GM23338 (cell line): ENCODE data around the gene AQP5.

Experiments
- CREB1 ChIP-seq: fragments of 250-450 bp; sonication (Bioruptor Pico); IDR thresholded peaks from 2 replicates; pipeline ENCODE4 v1.5.0; 2020; ENCODE audit warnings: low read depth, mild to moderate bottlenecking, moderate library complexity
- CTCF ChIP-seq, 2 experiments: fragments of 200-600 bp in 1 of 2; sonication (generic) in 1 of 2; conservative IDR thresholded peaks; 2 replicates each; pipeline versions ENCODE4 v1.5.1 to v1.6.1; 2016 to 2017; ENCODE audit warnings: antibody characterized with exemption in 2 of 2, low read depth in 2 of 2, mild to moderate bottlenecking in 2 of 2, moderate library complexity in 1 of 2
- ETS1 ChIP-seq: IDR thresholded peaks from 2 replicates; pipeline ENCODE4 v1.6.1; 2016; ENCODE audit warnings: antibody characterized with exemption
- EZH2 ChIP-seq: fragments of 200-600 bp; sonication (generic); IDR thresholded peaks from one replicate; pipeline ENCODE4 v1.8.0; 2017; ENCODE audit warnings: antibody characterized with exemption, mild to moderate bottlenecking, low read depth; ENCODE audit not compliant: unreplicated experiment
- EZH2phosphoT487 ChIP-seq: fragments of 200-600 bp; sonication (generic); IDR thresholded peaks from one replicate; pipeline ENCODE4 v1.8.1; 2018; ENCODE audit warnings: antibody characterized with exemption; ENCODE audit not compliant: unreplicated experiment
- JUNB ChIP-seq: IDR thresholded peaks from one replicate; pipeline ENCODE4 v1.6.1; 2016; ENCODE audit warnings: antibody characterized with exemption; ENCODE audit not compliant: unreplicated experiment
- NANOG ChIP-seq: IDR thresholded peaks from 2 replicates; pipeline ENCODE4 v1.6.1; 2016; ENCODE audit warnings: antibody characterized with exemption, borderline replicate concordance
- POLR2AphosphoS5 ChIP-seq: IDR thresholded peaks from 2 replicates; pipeline ENCODE4 v1.6.1; 2016; ENCODE audit warnings: antibody characterized with exemption, low read depth
- REST ChIP-seq: IDR thresholded peaks from one replicate; pipeline ENCODE4 v1.6.1; 2018; ENCODE audit warnings: antibody characterized with exemption; ENCODE audit not compliant: unreplicated experiment
- ZNF114 ChIP-seq: fragments of 250-450 bp; sonication (Bioruptor Pico); IDR thresholded peaks from 2 replicates; pipeline ENCODE4 v1.5.0; 2020; ENCODE audit warnings: mild to moderate bottlenecking, moderate library complexity
- ZNF331 ChIP-seq: fragments of 250-450 bp; sonication (Bioruptor Pico); IDR thresholded peaks from 2 replicates; pipeline ENCODE4 v1.5.0; 2020; ENCODE audit warnings: low read depth, mild to moderate bottlenecking, moderate library complexity
- TF ChIP-seq, protein P1 (sequence below): fragments of 250-450 bp; sonication (Bioruptor Pico); IDR thresholded peaks from 2 replicates; pipeline ENCODE4 v1.5.0; 2020; ENCODE audit warnings: mild to moderate bottlenecking, moderate library complexity

DNA sequence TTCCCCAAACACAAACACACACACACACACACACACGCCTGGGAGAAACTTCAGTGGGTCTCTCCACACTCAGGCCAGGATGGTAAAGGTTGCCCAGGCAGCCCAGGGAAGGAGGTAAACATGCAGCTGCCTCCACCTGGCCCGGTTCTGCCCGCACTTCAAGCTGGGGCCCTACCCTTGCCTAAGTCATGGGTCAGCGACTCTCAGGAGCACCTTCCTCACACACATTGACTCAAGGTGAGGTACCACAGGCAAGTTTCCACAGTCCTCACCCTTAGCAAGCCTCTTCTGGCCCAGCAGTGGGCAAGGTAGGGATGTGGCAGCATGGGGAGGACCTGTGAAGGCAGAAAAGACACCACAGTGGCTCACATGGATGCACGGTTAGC, 43.9 kb upstream of the AQP5 start:
- TF ChIP-seq CTCF (conservative IDR thresholded peaks at IDR 0.05; ENCODE audit: low read depth in 2 of 2) (no peak), JUNB (no peak), EZH2 (no peak), REST (no peak), ZNF114 (CRISPR knock-in tag) (no peak), CREB1 (CRISPR knock-in tag) (no peak), ETS1 (no peak), ZNF331 (CRISPR knock-in tag) (no peak), POLR2AphosphoS5 (no peak), EZH2phosphoT487 (no peak), NANOG (no peak)
- TF ChIP-seq, protein P1, sequence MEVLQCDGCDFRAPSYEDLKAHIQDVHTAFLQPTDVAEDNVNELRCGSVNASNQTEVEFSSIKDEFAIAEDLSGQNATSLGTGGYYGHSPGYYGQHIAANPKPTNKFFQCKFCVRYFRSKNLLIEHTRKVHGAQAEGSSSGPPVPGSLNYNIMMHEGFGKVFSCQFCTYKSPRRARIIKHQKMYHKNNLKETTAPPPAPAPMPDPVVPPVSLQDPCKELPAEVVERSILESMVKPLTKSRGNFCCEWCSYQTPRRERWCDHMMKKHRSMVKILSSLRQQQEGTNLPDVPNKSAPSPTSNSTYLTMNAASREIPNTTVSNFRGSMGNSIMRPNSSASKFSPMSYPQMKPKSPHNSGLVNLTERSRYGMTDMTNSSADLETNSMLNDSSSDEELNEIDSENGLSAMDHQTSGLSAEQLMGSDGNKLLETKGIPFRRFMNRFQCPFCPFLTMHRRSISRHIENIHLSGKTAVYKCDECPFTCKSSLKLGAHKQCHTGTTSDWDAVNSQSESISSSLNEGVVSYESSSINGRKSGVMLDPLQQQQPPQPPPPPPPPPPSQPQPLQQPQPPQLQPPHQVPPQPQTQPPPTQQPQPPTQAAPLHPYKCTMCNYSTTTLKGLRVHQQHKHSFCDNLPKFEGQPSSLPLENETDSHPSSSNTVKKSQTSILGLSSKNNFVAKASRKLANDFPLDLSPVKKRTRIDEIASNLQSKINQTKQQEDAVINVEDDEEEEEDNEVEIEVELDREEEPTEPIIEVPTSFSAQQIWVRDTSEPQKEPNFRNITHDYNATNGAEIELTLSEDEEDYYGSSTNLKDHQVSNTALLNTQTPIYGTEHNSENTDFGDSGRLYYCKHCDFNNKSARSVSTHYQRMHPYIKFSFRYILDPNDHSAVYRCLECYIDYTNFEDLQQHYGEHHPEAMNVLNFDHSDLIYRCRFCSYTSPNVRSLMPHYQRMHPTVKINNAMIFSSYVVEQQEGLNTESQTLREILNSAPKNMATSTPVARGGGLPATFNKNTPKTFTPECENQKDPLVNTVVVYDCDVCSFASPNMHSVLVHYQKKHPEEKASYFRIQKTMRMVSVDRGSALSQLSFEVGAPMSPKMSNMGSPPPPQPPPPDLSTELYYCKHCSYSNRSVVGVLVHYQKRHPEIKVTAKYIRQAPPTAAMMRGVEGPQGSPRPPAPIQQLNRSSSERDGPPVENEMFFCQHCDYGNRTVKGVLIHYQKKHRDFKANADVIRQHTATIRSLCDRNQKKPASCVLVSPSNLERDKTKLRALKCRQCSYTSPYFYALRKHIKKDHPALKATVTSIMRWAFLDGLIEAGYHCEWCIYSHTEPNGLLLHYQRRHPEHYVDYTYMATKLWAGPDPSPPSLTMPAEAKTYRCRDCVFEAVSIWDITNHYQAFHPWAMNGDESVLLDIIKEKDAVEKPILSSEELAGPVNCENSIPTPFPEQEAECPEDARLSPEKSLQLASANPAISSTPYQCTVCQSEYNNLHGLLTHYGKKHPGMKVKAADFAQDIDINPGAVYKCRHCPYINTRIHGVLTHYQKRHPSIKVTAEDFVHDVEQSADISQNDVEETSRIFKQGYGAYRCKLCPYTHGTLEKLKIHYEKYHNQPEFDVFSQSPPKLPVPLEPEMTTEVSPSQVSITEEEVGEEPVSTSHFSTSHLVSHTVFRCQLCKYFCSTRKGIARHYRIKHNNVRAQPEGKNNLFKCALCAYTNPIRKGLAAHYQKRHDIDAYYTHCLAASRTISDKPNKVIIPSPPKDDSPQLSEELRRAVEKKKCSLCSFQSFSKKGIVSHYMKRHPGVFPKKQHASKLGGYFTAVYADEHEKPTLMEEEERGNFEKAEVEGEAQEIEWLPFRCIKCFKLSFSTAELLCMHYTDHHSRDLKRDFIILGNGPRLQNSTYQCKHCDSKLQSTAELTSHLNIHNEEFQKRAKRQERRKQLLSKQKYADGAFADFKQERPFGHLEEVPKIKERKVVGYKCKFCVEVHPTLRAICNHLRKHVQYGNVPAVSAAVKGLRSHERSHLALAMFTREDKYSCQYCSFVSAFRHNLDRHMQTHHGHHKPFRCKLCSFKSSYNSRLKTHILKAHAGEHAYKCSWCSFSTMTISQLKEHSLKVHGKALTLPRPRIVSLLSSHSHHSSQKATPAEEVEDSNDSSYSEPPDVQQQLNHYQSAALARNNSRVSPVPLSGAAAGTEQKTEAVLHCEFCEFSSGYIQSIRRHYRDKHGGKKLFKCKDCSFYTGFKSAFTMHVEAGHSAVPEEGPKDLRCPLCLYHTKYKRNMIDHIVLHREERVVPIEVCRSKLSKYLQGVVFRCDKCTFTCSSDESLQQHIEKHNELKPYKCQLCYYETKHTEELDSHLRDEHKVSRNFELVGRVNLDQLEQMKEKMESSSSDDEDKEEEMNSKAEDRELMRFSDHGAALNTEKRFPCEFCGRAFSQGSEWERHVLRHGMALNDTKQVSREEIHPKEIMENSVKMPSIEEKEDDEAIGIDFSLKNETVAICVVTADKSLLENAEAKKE (CRISPR knock-in tag) = no peak
